Adipocyte (in vitro differentiated cells): ENCODE results near the gene THEM4.
A peak's percentile ranks its signal among the peaks of the same experiment; 100 is the strongest.

Source experiments
- DNase-seq: peaks from one replicate; pipeline ENCODE4 v3.0.0-alpha.2; 2015; ENCODE audit warnings: low read depth
- H3K27me3 ChIP-seq: replicated peaks from 2 replicates; pipeline ENCODE4 v1.7.0; 2013; ENCODE audit warnings: mild to moderate bottlenecking, low read length, moderate library complexity; ENCODE audit not compliant: control insufficient read depth, insufficient read depth
- H3K36me3 ChIP-seq: 2 replicates; pipeline ENCODE4 v1.7.0; 2013; ENCODE audit warnings: low read length, mild to moderate bottlenecking, moderate library complexity; ENCODE audit not compliant: control insufficient read depth, insufficient read depth, severe bottlenecking
- H3K4me1 ChIP-seq: 2 replicates; pipeline ENCODE4 v1.7.0; 2013; ENCODE audit warnings: mild to moderate bottlenecking, low read length, moderate library complexity; ENCODE audit not compliant: control insufficient read depth, insufficient read depth
- H3K4me3 ChIP-seq: 2 replicates; pipeline ENCODE4 v1.7.0; 2013; ENCODE audit warnings: mild to moderate bottlenecking, low read length, moderate library complexity
- H3K9ac ChIP-seq: 2 replicates; pipeline ENCODE4 v1.7.0; 2013; ENCODE audit warnings: mild to moderate bottlenecking, low read length, moderate library complexity
- H3K9me3 ChIP-seq: 2 replicates; pipeline ENCODE4 v1.7.0; 2013; ENCODE audit warnings: mild to moderate bottlenecking, low read length, moderate library complexity; ENCODE audit not compliant: control insufficient read depth

THEM4 gene

GRCh38 chr1:151832318-151832980 is 76.9 kb downstream of the THEM4 start:
- H3K27me3 ChIP-seq: peaks cover 25% of the 10 kb centered on the region
- no peak overlapping the region for H3K4me3 ChIP-seq
- H3K9ac ChIP-seq: peak overlapping the region; percentile 39
- H3K36me3 ChIP-seq: no peaks in the 10 kb centered on the region
- H3K9me3 ChIP-seq: no peaks in the 10 kb centered on the region
- H3K4me1 ChIP-seq: peaks cover 11% of the 10 kb centered on the region
- peak; percentile 69 for DNase-seq

DNA sequence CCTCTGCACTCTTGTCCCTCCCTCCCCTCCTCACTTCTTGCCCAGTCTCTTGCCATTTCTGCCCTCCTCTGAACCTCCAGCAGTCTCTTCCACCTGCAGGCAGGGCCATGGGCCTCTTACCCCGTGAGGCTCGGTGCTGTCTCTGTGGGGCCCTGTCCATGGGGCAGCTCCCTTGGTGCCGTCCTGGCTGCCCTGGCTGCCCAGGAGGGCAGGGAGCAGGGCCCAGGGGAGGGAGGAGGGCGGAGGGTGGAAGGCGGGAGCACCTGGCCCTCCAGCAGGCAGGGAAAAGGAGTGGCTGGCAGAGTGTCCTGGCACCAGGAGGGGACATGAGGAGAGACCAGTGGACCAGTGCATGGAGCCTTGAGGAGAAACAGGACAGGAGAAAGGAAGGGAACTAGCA is 77.7 kb downstream of the THEM4 start, which contains the start of gene RORC:
TSS of gene RORC (minus strand) at position 198 of the 400 bp plus-strand sequence. CDS start at position 160, 38 bp downstream.
- Histone ChIP-seq H3K27me3 (peaks cover 20% of the 10 kb centered on the region), H3K4me3 (no peak within 1 kb of the TSS), H3K4me1 (peaks cover 11% of the 10 kb centered on the region), H3K9me3 (no peaks in the 10 kb centered on the region), H3K9ac (peak within 1 kb of the TSS; percentile 39), H3K36me3 (no peaks in the 10 kb centered on the region)
- DNase-seq: no peak

- peaks cover 11% of the 10 kb centered on the region for H3K4me1 ChIP-seq
- H3K36me3 ChIP-seq: no peaks in the 10 kb centered on the region
- peaks cover 20% of the 10 kb centered on the region for H3K27me3 ChIP-seq
- H3K4me3 ChIP-seq: no peak overlapping the region
- DNase-seq: no peak
- H3K9me3 ChIP-seq: no peaks in the 10 kb centered on the region
- no peak overlapping the region for H3K9ac ChIP-seq
Observed at GRCh38 chr1:151831256-151831591, 78.1 kb downstream of the THEM4 start.

DNA sequence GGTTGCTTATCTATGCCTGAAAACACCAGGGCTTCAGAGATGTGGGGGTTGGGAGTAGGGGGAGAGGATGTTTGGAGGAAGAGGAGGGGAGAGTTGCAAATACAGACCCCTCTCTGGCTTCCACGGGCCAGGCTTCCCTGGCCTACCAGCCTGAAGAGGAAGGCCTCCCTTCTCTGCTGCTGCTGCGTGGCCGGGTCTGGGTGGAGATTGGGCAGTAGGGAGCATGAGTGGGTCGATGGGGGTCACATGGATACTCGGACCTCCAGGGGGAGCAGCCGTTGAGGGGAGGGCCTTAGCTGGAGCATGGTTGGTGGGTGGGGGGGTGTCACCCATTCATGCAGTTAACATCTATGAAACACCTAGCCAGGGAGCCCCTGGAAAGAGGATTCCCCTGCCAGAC is 79.3 kb downstream of the THEM4 start:
- DNase-seq: no peak
- Histone ChIP-seq H3K4me3 (no peak overlapping the region), H3K36me3 (no peaks in the 10 kb centered on the region), H3K4me1 (peaks cover 19% of the 10 kb centered on the region), H3K9me3 (no peaks in the 10 kb centered on the region), H3K9ac (no peak overlapping the region), H3K27me3 (peaks cover 20% of the 10 kb centered on the region)

- H3K4me1 ChIP-seq: peaks cover 20% of the 10 kb centered on the region
- no peak overlapping the region for H3K4me3 ChIP-seq
- H3K27me3 ChIP-seq: peaks cover 23% of the 10 kb centered on the region
- no peak overlapping the region for H3K9ac ChIP-seq
- no peak for DNase-seq
- no peaks in the 10 kb centered on the region for H3K36me3 ChIP-seq
- no peaks in the 10 kb centered on the region for H3K9me3 ChIP-seq
Observed at GRCh38 chr1:151829352-151830046, 79.8 kb downstream of the THEM4 start.

DNA sequence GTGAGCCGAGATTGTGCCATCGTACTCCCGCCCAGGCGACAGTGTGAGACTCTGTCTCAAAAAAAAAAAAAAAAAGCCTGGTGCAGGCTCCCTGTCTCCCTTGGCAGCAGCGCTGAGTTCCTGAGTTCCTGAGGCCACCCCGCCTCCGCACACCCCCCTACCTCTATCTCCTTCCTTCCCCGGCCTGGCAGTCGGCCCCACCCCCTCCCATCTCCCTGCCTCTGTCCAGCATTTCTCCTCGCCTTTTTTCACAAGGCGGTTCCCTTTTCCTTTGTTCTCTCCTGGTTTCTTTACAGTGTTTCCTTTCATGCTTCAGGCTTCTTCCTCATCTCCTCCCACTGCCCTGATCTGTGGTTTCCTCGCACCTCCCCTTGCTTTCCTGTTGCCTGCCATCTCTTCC is 80.4 kb downstream of the THEM4 start:
- no peaks in the 10 kb centered on the region for H3K36me3 ChIP-seq
- peaks cover 24% of the 10 kb centered on the region for H3K27me3 ChIP-seq
- peak; percentile 35 for DNase-seq

DNA sequence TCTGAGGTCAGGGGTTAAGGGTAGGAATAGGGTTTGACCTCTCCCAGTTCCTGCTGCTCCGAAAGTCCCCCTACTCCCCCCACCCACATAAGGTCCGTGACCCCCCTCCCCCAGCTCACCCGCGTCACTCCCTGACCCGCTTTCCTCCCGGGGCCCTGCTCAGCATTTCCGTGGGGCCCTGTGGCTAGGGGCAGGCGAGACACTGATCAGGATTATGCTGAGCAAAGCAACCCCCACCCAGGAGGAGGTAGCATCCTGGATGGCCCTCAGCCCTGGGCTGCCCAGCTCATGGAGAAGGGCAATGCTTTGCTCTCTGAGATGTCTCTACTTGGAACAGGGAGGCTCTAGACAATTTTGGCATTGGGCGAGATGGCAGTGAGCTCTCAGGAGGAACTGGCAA is 81.5 kb downstream of the THEM4 start:
- Histone ChIP-seq H3K4me3 (no peak overlapping the region), H3K9me3 (no peaks in the 10 kb centered on the region), H3K36me3 (no peaks in the 10 kb centered on the region), H3K4me1 (peaks cover 19% of the 10 kb centered on the region), H3K27me3 (peaks cover 28% of the 10 kb centered on the region), H3K9ac (no peak overlapping the region)
- DNase-seq: no peak

More for the DNA sequence above, 80.4 kb downstream of the THEM4 start:
- H3K9me3 ChIP-seq: no peaks in the 10 kb centered on the region
- H3K9ac ChIP-seq: no peak overlapping the region
- H3K4me1 ChIP-seq: peaks cover 20% of the 10 kb centered on the region
- no peak overlapping the region for H3K4me3 ChIP-seq

DNA sequence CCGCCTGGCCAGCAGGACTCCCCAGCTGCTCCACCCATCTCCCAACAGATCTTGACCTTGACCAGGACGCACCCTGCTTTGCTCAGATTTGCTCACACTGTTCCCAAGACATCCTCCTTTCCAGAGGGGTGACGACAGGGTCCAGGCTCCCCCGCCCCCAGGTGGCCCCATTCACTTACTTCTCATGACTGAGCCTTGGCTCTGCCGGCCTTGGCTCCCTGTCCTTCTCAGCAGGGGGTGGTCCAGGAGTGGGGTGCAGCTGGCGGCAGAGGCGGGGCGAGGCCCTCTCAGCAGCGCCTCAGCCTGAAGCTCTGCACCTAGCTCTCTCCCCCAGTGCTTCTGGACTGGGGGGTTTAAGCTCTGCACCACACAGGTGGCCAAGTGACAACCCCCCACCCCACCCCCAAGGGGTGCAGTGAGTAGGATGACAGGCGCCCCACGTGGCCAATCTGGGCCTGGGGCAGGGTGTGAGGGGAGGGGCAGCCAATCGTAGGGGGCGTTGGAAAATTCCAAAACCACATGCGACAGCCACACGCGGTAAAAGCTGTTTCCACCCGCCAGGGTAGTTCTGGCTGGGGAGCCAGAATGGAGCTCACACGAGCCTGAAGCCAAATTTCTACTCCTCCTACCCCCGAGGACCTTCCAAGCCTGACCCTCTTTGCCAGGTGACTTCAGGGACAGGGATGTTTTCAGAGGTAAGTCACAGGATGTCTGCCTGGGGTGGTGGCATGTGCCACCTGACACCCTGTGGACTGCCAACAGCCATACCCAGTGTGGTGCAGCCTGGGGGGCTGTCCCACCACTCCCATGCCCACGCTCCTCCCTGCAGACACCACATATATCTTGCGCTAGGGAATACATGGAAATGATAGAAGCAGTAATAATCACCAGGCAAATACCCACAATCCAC is 83.3 kb downstream of the THEM4 start:
- no peak for DNase-seq
- H3K36me3 ChIP-seq: no peaks in the 10 kb centered on the region

DNA sequence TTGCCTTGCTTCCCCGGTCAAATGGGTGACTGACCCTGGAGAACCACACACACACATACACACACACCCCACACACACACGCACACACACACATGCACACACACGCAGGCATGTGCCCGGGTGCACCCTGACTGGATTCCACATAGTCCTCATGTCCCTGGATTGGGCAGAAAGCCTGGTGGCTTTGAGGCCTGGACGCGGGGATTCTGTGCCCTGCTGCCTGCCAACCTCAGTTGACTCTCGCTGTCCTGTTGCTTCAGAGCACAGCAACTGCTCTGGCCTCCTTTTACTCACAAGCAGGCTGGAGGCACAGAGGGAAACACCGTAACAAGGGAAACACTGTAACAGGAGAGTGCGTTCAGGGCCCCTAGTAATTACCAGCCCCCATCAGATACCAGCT is 84.1 kb downstream of the THEM4 start:
- no peak overlapping the region for H3K4me3 ChIP-seq
- H3K4me1 ChIP-seq: peaks cover 22% of the 10 kb centered on the region
- DNase-seq: no peak
- H3K9ac ChIP-seq: no peak overlapping the region
- no peaks in the 10 kb centered on the region for H3K36me3 ChIP-seq
- no peaks in the 10 kb centered on the region for H3K9me3 ChIP-seq
- peaks cover 22% of the 10 kb centered on the region for H3K27me3 ChIP-seq

More for the DNA sequence above, 83.3 kb downstream of the THEM4 start:
- Histone ChIP-seq H3K4me1 (peaks cover 14% of the 10 kb centered on the region), H3K4me3 (no peak overlapping the region), H3K9ac (no peak overlapping the region), H3K9me3 (no peaks in the 10 kb centered on the region), H3K27me3 (peaks cover 25% of the 10 kb centered on the region)
